GM21529 (cell line): ENCODE measurements around the gene CD200R1L.
"Not testable (repeated sequence)": the region's sequence is repeated elsewhere in the genome, so short reads cannot be mapped to it uniquely, and the experiment has no call there.

ENCODE experiments used
- ATAC-seq: cut with Tn5 transposase; IDR thresholded peaks from one replicate; pipeline ENCODE4 v1.9.1; 2021; ENCODE audit not compliant: unreplicated experiment

The CD200R1L gene

GRCh38 chr3:112846764-112847163 lies at the start of gene CD200R1L:
CD200R1L (minus strand) TSS chr3:112846864; CDS start chr3:112829367, 17,497 bp downstream.
- ATAC-seq = no peak

- no peak for ATAC-seq
Observed at GRCh38 chr3:112894258-112894657, 47.6 kb upstream of the CD200R1L start.

DNA sequence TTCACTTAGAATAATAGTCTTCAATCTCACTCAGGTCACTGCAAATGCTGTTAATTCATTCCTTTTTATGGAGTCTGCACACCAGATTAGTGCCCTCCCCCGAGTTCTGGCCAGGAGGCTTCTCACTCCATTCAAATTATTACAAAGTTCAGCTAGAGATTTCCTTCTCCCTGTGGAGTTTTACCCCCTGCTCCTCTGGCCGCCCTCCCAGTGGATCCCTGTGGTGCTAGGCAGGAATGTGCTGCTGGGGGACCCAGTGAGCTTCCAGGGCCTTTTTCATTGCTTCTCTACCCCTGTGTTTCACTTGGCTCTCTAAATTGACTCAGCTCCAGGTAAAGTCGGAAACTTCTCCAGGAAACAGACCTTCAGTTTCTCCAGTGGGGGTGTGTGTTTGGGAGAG lies 42.7 kb upstream of the CD200R1L start:
- ATAC-seq = no peak

GRCh38 chr3:112888381-112889085 lies 41.9 kb upstream of the CD200R1L start:
- no peak for ATAC-seq

GRCh38 chr3:112884678-112885290 lies 38.1 kb upstream of the CD200R1L start:
- no peak for ATAC-seq

- ATAC-seq = peak; percentile 48
Observed at GRCh38 chr3:112881891-112882290, 35.2 kb upstream of the CD200R1L start.

DNA sequence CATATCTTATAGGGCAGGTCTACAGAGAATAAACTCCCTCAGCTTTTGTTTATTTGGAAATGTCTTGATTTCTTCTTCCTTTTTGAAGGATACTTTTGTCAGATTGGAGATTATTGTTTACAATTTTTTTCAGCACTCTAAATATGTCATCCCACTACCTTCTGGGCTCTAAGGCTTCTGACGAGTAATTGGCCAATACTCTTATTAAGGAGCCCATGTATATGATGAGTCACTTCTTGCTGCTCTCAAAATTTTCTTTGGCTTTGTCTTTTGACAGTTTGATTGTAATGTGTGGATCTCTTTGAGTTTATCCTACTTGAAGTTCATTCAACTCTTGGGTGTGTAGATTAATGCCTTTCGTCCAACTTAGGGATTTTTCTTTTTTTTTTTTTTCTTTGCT lies 28.9 kb upstream of the CD200R1L start:
- ATAC-seq = no peak

- peak; percentile 50 for ATAC-seq
Observed at GRCh38 chr3:112874725-112875124, 28.1 kb upstream of the CD200R1L start.

- ATAC-seq = peak; percentile 63
Observed at GRCh38 chr3:112873632-112874031, 27.0 kb upstream of the CD200R1L start.

- ATAC-seq = no peak
Observed at GRCh38 chr3:112871735-112872134, 25.1 kb upstream of the CD200R1L start.

DNA sequence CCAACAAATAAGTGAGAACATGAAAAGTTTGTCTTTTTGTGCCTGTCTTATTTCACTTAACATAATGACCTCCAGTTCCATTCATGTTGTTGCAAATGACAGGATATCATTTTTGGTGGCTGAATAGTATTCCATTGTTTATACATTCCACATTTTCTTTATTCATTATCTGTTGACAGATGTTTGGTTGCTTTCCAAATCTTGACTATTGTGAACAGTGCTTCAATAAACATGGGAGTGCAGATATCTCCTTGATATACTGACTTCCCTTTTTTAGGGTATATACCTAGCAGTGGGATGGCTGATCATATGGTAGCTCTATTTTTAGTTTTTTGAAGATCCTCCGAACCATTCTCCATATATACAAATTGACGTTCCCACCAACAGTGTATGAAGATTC lies 19.1 kb upstream of the CD200R1L start:
- ATAC-seq = no peak

- ATAC-seq = no peak
Observed at GRCh38 chr3:112860898-112861297, 14.2 kb upstream of the CD200R1L start.

DNA sequence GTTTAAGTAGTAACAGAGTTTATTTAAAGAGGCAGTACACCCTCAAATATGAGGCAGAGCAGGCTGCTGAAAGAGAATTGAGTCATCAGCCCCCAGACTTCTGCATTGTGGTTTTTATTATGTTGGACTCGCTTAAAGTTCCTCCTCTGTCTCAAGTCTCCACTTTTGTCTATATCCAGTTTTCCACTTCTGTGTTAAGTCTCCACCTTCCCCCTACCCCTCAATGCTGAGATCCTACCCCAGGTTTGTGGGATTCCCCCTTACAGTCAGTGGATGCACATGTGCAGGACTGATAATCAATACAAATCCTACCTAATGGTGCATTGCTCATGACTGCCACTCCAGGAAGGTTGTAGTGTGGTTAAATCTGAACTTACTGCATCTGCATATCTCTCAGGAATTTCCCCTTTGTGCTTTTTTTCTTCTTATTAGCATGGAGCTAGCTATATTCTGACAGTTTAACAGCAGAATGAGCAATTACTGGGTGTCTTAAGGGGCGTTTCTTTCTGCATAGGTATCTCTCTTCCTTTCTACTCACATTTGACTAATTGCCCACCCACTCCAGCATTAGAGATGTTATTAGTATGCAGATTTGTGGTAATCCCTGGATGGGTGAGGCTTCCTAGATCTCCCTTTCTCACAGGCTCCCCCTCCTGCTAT lies 11.9 kb upstream of the CD200R1L start:
- no peak for ATAC-seq

DNA sequence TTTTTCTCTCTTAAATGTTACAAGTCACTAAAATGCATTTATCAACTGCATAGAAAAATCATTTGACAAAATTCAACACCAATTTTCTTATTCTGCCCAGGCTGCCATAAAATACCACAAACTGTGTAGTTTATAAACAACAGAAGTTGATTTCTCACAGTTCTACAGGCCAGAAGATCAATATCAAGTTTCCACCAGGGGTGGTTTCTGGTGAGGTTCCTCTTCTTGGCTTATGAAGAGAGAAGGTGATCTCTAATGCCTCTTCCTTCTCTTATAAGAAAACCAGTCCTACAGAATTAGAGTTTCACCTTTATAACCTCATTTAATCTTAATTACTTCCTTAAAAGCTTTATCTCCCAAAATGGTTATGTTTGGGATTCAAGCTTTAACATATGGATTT lies 10.9 kb upstream of the CD200R1L start:
- no peak for ATAC-seq

GRCh38 chr3:112856537-112856936 lies 9.9 kb upstream of the CD200R1L start:
- ATAC-seq = no peak

- no peak for ATAC-seq
Observed at GRCh38 chr3:112855883-112856282, 9.2 kb upstream of the CD200R1L start.

DNA sequence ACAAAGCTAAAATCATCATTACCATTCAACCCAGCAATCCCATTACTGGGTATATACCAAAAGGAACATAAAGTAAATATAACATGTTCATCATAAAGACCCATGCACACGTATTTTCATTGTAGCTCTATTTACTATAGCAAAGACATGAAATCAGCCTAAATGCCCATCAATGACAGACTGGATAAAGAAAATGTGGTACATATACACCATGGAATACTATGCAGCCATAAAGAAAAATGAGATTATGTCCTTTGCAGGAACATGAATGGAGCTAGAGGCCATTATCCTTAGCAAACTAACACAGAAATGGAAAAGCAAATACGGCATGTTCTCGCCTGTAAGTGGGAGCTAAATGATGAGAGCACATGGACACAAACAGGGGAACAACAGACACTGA lies 8.4 kb upstream of the CD200R1L start:
- not testable (repeated sequence) for ATAC-seq

GRCh38 chr3:112848196-112848595 lies 1.5 kb upstream of the CD200R1L start:
- peak; percentile 47 for ATAC-seq

GRCh38 chr3:112847692-112848091 lies 1.0 kb upstream of the CD200R1L start:
- peak; percentile 83 for ATAC-seq

GRCh38 chr3:112845772-112846171 lies 892 bp downstream of the CD200R1L start:
- ATAC-seq = no peak

DNA sequence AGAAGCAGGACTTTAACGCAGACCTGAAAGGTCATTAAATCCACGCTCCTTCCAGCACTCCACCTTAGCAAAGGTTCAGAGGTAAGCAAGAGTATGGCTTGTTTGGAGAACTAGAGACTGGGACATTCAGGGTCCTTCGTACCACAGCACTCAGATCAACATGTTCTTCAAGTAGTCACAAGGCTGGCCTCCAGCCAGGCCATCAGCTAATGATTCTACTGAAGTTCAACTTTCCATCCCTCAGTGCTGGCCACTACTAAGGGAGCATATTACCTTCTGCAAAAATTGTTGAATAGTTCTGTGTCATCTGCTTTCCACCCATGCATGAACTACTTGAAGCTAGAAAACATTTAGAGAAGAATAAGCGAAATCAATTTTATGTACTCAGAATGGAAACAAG lies 17.6 kb downstream of the CD200R1L start:
- ATAC-seq = no peak
